Panc1 (cell line): ENCODE results near the gene C1orf167. TPM values are rescaled to one million over a fixed set of nuclear protein-coding genes. Genes with fewer than 3 reads are reported as not detected.

Experiments used
- ATAC-seq: fragments of 200-7000 bp; cut with Tn5 transposase; 2 replicates; pipeline ENCODE4 v1.9.1; 2020; ENCODE audit warnings: mild to moderate bottlenecking, moderate library complexity
- BruUV-seq: library from RNA; stranded (reverse); fragments of 400-500 nt; replicated peaks from 2 replicates; lab custom pipeline; 2021; lab: Mats Ljungman, UMichigan
- CTCF ChIA-PET: fragments of 300-600 bp; sonication (Branson Sonifier 250); formaldehyde crosslinking; loops from one replicate; lab custom pipeline; 2022; ENCODE audit warnings: antibody characterized with exemption; lab: Charles Lee
- POLR2A ChIA-PET: fragments of 300-600 bp; sonication (Branson Sonifier 250); formaldehyde crosslinking; loops from one replicate; lab custom pipeline; 2022; ENCODE audit warnings: antibody characterized with exemption; lab: Charles Lee
- DNase-seq: peaks from one replicate; pipeline ENCODE4 v3.0.0-alpha.2; 2010; ENCODE audit warnings: low read depth, low spot score
- H3K27ac ChIP-seq: 2 replicates; pipeline ENCODE4 v1.5.1; 2011; ENCODE audit warnings: mild to moderate bottlenecking, low read length, inconsistent platforms
- H3K27me3 ChIP-seq: fragments of 200-500 bp; sonication (Bioruptor generic); 2 replicates; pipeline ENCODE4 v1.6.0; 2014; ENCODE audit warnings: low read length, inconsistent platforms; ENCODE audit not compliant: control insufficient read depth, insufficient read depth
- H3K36me3 ChIP-seq: fragments of 200-500 bp; sonication (Bioruptor generic); 2 replicates; pipeline ENCODE4 v1.5.1; 2014; ENCODE audit warnings: inconsistent platforms, mild to moderate bottlenecking, low read length, moderate library complexity; ENCODE audit not compliant: control insufficient read depth, insufficient read depth
- H3K4me1 ChIP-seq: 2 replicates; pipeline ENCODE4 v1.5.1; 2011; ENCODE audit warnings: inconsistent platforms, mild to moderate bottlenecking, low read length, moderate library complexity; ENCODE audit not compliant: control insufficient read depth, insufficient read depth
- H3K4me3 ChIP-seq, 2 experiments: 2 replicates each; pipeline ENCODE4 v1.5.1; 2011 to 2012; ENCODE audit warnings: low read depth in 2 of 2, low read length in 2 of 2, mild to moderate bottlenecking in 2 of 2, inconsistent platforms in 1 of 2, moderate library complexity in 1 of 2
- H3K9me3 ChIP-seq: fragments of 200-500 bp; sonication (Bioruptor generic); 2 replicates; pipeline ENCODE4 v1.5.1; 2014; ENCODE audit warnings: low read depth, mild to moderate bottlenecking, inconsistent platforms, low read length, moderate library complexity; ENCODE audit not compliant: control insufficient read depth, insufficient read depth
- CTCF ChIP-seq: fragments of 450-650 bp; IDR thresholded peaks from 2 replicates; pipeline ENCODE4 v1.5.1; 2017; ENCODE audit warnings: mild to moderate bottlenecking
- POLR2AphosphoS5 ChIP-seq: IDR thresholded peaks from 2 replicates; pipeline ENCODE4 v1.6.1; 2012; ENCODE audit warnings: mild to moderate bottlenecking, low read depth, low read length, moderate library complexity
- REST ChIP-seq, 2 experiments: IDR thresholded peaks; 2 replicates each; pipeline ENCODE4 v1.6.1; 2011 to 2012; ENCODE audit warnings: low read depth in 2 of 2, control low read depth in 1 of 2, low read length in 1 of 2, mild to moderate bottlenecking in 1 of 2, moderate library complexity in 1 of 2; ENCODE audit not compliant: insufficient read depth in 1 of 2
- SIN3A ChIP-seq: IDR thresholded peaks from 2 replicates; pipeline ENCODE4 v1.6.1; 2012; ENCODE audit warnings: low read depth, mild to moderate bottlenecking, low read length, moderate library complexity, borderline replicate concordance; ENCODE audit not compliant: insufficient read depth
- TCF7L2 ChIP-seq: IDR thresholded peaks from 2 replicates; pipeline ENCODE4 v1.6.1; 2011; ENCODE audit warnings: mild to moderate bottlenecking, low read depth, low read length, inconsistent platforms
- in situ Hi-C: cut with HindIII; loops from 2 replicates; pipeline ENCODE4 v1.10.0; 2016; ENCODE audit warnings: low sequenced_read_pairs, low pct_unique_long_range_greater_than_20kb
- intact Hi-C: fragments of 100-400 bp; cut with micrococcal nuclease; formaldehyde crosslinking; loops from one replicate; pipeline ENCODE4 v1.10.0; 2022; ENCODE audit not compliant: unreplicated experiment
- total RNA-seq: library from RNA; stranded (reverse); gene quantifications from one replicate; pipeline ENCODE4 v1.2.1, GENCODE V29; 2021; ENCODE audit not compliant: unreplicated experiment

The C1orf167 gene
- total RNA-seq, 1 experiment from 2014 or later = not detected

- Histone ChIP-seq H3K36me3 (no peaks in the 10 kb centered on the region), H3K27me3 (no peaks in the 10 kb centered on the region), H3K9me3 (no peaks in the 10 kb centered on the region), H3K4me3 (no peak overlapping the region), H3K4me1 (no peaks in the 10 kb centered on the region), H3K27ac (no peak overlapping the region)
- in situ Hi-C loops (no loop called here), intact Hi-C loops (no loop called here)
- DNase-seq (no peak), ATAC-seq (no peak)
- no TSS peak for BruUV-seq
- CTCF ChIA-PET = no interaction called here
- POLR2A ChIA-PET = no interaction called here
- TF ChIP-seq REST (IDR thresholded peaks at IDR 0.05; ENCODE audit: insufficient read depth in 1 of 2, low read depth in 2 of 2, low read length in 1 of 2) (no peak), SIN3A (no peak), CTCF (no peak), POLR2AphosphoS5 (no peak), TCF7L2 (no peak)
Observed at GRCh38 chr1:11757047-11757446, 4.9 kb upstream of the C1orf167 start.

- no peaks in the 10 kb centered on the region for H3K4me1 ChIP-seq
- no peak overlapping the region for H3K4me3 ChIP-seq
- CTCF ChIA-PET = no interaction called here
- no peaks in the 10 kb centered on the region for H3K36me3 ChIP-seq
- BruUV-seq = no TSS peak
- no peaks in the 10 kb centered on the region for H3K9me3 ChIP-seq
- ATAC-seq = no peak
- POLR2A ChIA-PET = no interaction called here
- in situ Hi-C loops = no loop called here
- H3K27ac ChIP-seq = no peak overlapping the region
- no peak for TF ChIP-seq CTCF
- TF ChIP-seq TCF7L2 = no peak
- no peak for TF ChIP-seq SIN3A
- no peak for TF ChIP-seq POLR2AphosphoS5
- DNase-seq = no peak
- intact Hi-C loops = no loop called here
- H3K27me3 ChIP-seq = no peaks in the 10 kb centered on the region
Observed at GRCh38 chr1:11759791-11760190, 2.2 kb upstream of the C1orf167 start.
